Activated CD4-positive, alpha-beta T cell treated with anti-CD3 and anti-CD28 coated beads, Interleukin-2, amount 10 ng/mL, durations not matched to agents 7 days and 5 days (primary cell): Measurements from ENCODE around the gene SLC25A25. TPM values are rescaled to one million over a fixed set of nuclear protein-coding genes. Genes with fewer than 3 reads are reported as not detected.

Experiments
- CTCF ChIA-PET: fragments of 350-600 bp; sonication (Branson Sonifier 250); formaldehyde crosslinking; loops from one replicate; lab custom pipeline; 2021; ENCODE audit warnings: antibody characterized with exemption; lab: Charles Lee
- POLR2A ChIA-PET: fragments of 350-600 bp; sonication (Branson Sonifier 250); formaldehyde crosslinking; loops from one replicate; lab custom pipeline; 2021; ENCODE audit warnings: antibody characterized with exemption; lab: Charles Lee
- DNase-seq: peaks from one replicate; pipeline ENCODE4 v3.0.0-alpha.2; 2020
- H3K27ac Mint-ChIP-seq: one replicate; pipeline ENCODE4 v1.8.0; 2021; ENCODE audit warnings: mild to moderate bottlenecking, moderate library complexity, mixed read lengths
- H3K27me3 Mint-ChIP-seq: one replicate; pipeline ENCODE4 v1.8.0; 2021; ENCODE audit warnings: mixed read lengths
- H3K36me3 Mint-ChIP-seq: one replicate; pipeline ENCODE4 v1.8.0; 2021; ENCODE audit warnings: low read depth, mixed read lengths
- H3K4me1 Mint-ChIP-seq: one replicate; pipeline ENCODE4 v1.8.0; 2021; ENCODE audit warnings: mixed read lengths
- H3K4me3 Mint-ChIP-seq: one replicate; pipeline ENCODE4 v1.8.0; 2021; ENCODE audit warnings: mild to moderate bottlenecking, moderate library complexity, mixed read lengths
- H3K9me3 Mint-ChIP-seq: one replicate; pipeline ENCODE4 v1.8.0; 2021; ENCODE audit warnings: mixed read lengths
- total RNA-seq, 2 experiments: library from RNA; stranded (reverse); gene quantifications; one replicate each; pipeline ENCODE4 v1.2.3, GENCODE V29; 2021

SLC25A25 gene
- total RNA-seq, 2 experiments from 2014 or later = 14.6 to 18.4 TPM

DNA sequence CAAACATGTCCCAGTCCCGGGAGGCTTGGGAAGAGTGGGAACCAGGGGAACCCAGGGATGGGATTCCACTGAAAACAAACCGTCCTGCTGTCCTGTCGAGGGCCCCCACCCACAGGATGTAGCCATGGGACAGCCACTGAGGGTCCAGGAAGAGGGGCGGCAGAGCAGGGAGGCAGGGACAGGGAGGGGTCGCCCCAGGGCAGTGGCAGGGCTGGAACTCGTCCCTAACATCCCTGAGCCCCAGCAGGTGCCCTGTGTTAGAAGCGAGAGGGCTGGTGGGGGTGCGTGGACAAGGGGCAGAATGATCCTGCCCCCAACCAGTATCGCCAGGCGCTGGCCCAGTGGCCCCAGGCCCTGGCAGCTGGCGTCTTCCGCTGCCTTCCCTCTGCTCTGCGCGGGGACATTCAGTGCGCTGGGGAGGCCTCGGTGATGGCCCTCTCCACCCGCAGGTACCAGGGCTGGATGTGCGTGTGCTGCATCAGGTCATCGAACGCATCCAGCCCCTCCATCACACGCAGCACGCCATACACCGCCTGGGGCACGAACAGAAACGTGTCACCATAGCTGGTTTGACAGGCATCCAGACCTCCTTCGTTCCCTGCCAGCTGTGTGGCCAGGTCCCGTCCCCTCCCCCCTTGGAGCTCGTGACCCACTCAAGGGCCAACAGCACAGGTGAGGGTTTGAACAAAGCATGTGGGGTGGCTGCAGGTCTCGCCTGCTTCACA, 52.9 kb downstream of the SLC25A25 start:
- Mint-ChIP-seq H3K27me3 (no peaks in the 10 kb centered on the region), H3K9me3 (no peaks in the 10 kb centered on the region), H3K4me3 (no peak overlapping the region), H3K36me3 (peaks cover 3% of the 10 kb centered on the region), H3K4me1 (peaks cover 26% of the 10 kb centered on the region), H3K27ac (no peak overlapping the region)
- ChIA-PET CTCF (interaction anchor here (0.7 kb wide), 1 partner anchor 1894 kb away, joined by 3 read pairs; no protein-coding TSS in a partner anchor), POLR2A (no interaction called here)
- no peak for DNase-seq

DNA sequence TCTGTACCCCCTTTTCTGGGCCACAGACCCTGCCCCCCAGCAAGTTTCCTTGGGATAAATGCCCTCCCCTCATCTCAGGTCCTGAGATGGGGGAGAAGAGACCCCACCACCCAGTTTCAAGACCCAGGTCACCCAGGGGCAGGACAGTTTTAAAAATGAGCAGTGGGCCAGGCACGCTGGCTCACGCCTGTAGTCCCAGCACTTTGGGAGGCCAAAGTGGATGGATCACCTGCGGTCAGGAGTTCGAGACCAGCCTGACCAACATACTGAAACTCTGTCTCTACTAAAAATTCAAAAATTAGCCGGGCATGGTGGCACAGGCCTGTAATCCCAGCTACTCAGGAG, 53.4 kb downstream of the SLC25A25 start:
- Mint-ChIP-seq H3K27me3 (no peaks in the 10 kb centered on the region), H3K4me3 (no peak overlapping the region), H3K27ac (no peak overlapping the region), H3K9me3 (no peaks in the 10 kb centered on the region), H3K36me3 (peaks cover 3% of the 10 kb centered on the region), H3K4me1 (peaks cover 31% of the 10 kb centered on the region)
- DNase-seq = no peak
- CTCF ChIA-PET = no interaction called here
- POLR2A ChIA-PET = no interaction called here

DNA sequence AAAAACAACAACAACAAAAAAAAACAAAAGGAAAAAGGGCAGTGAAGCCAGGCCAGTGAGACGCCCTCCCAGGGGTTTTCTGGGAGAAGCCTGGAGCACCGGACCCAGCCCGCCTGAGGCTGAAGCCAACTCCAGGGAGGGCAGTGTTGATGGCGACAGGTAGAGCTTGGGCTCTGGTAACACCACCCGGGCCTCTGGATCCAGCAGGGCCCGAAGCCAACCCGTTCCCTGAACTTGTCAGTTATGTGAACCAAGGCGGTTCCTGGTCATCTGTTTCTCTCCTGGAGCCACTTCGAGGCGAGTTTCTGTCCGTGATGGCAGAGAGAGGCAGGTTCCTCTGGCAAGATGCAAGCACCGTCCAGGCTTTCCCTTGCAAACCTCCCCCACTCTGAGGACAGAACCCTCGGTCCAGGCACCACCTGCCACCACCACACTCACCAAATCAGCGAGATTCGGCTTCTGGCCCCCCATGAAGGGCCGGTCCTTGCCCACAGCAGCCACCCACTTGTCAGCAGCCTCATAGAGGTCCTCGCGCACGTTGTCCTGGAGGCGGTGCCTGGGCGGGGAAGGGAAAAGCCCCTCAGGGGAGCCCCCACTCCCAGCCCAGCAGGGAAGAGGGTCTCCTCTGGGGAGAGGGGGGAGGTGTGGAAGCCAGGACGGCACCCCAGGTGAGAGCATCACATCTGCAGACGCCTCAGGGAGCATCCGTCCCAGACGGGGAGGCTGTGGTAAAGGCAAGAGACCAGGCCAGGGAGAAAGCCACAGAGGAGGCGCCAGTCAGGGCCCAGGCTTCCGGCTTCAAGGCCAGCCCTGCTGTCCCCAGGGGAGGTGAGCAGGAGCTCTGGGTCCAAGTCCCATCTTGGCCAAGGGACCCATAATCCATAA, 54.1 kb downstream of the SLC25A25 start:
- no peaks in the 10 kb centered on the region for H3K27me3 Mint-ChIP-seq
- no peak overlapping the region for H3K4me3 Mint-ChIP-seq
- CTCF ChIA-PET = no interaction called here
- POLR2A ChIA-PET = no interaction called here
- no peak for DNase-seq
- no peak overlapping the region for H3K27ac Mint-ChIP-seq
- H3K4me1 Mint-ChIP-seq = peaks cover 33% of the 10 kb centered on the region
- peaks cover 3% of the 10 kb centered on the region for H3K36me3 Mint-ChIP-seq
- no peaks in the 10 kb centered on the region for H3K9me3 Mint-ChIP-seq

DNA sequence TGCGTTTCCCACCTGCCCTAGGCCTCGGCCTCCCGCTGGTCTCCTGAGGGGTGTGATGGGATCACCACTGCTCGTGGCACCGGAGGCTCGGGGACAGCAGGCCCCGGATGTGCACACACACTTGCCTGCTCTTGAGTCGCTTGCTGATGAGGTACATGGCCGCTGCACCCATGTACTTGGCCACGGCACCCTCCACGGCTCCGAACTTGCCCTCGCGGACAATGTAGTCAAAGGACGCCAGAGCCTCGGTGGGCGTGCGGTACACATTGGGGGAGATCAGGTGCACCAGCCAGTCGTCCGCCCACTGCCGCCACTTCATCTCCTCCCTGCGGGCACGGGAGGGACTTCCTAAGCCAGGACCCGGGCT, 54.8 kb downstream of the SLC25A25 start:
- H3K9me3 Mint-ChIP-seq = no peaks in the 10 kb centered on the region
- ChIA-PET POLR2A (no interaction called here), CTCF (no interaction called here)
- H3K27me3 Mint-ChIP-seq = no peaks in the 10 kb centered on the region
- no peak overlapping the region for H3K4me3 Mint-ChIP-seq
- no peak overlapping the region for H3K27ac Mint-ChIP-seq
- peaks cover 28% of the 10 kb centered on the region for H3K4me1 Mint-ChIP-seq
- H3K36me3 Mint-ChIP-seq = peaks cover 3% of the 10 kb centered on the region
- no peak for DNase-seq

DNA sequence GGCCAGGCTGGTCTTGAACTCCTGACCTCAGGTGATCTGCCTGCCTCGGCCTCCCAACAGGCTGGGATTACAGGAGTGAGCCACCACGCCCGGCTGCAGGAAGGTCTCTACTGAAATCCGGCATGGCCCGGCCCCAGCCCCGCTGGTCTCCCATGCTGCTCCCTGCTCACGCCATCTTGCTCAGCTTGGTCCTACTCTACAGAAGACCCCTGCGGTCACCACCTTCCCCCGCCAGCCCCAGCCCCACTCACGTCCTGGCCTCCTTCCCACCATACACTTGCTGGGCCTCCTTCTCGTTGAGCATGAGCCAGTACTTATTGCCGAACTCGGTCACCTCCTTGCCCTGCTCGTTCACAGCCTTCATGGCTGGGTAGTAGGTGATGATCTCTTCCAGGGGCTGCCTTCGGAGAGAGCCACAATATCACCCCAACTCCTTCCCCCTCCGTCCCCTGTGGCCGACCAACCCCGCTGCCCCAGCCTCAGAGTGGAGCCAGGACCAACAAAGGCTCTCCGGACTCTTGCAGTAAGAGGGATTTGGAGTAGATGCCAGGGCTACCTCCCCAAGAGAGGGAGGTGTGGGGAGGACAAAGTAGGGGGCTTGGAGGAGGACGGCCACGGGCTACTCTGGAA, 55.5 kb downstream of the SLC25A25 start:
- ChIA-PET CTCF (interaction anchor here (0.7 kb wide), 1 partner anchor 23 kb away, joined by 3 read pairs; no protein-coding TSS in a partner anchor), POLR2A (no interaction called here)
- Mint-ChIP-seq H3K4me3 (no peak overlapping the region), H3K4me1 (peaks cover 27% of the 10 kb centered on the region), H3K9me3 (no peaks in the 10 kb centered on the region), H3K36me3 (peaks cover 6% of the 10 kb centered on the region), H3K27me3 (no peaks in the 10 kb centered on the region), H3K27ac (no peak overlapping the region)
- DNase-seq = no peak

DNA sequence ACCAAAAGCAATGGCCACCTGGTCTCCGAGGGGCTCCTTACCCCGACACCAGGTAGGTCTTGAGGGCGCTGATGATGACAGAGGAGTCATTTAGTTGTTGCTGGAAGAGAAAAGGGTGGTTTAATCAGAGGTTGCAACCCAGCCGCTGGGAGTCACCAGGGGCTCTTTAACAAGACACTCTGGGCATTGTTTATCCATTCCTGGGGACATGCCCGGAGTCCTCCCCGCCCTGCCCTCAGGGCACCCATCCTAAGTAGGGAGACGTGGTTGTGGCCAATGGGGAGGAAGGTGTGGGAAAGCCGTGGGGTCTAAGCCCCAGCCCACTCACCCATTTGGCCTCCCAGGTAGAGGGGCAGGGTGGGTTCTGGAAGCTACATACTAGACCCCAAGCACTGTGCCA, 56.4 kb downstream of the SLC25A25 start:
- Mint-ChIP-seq H3K4me3 (peak overlapping the region; percentile 34), H3K27me3 (no peaks in the 10 kb centered on the region), H3K36me3 (peaks cover 6% of the 10 kb centered on the region), H3K4me1 (peaks cover 33% of the 10 kb centered on the region), H3K27ac (no peak overlapping the region), H3K9me3 (no peaks in the 10 kb centered on the region)
- DNase-seq = no peak
- CTCF ChIA-PET = interaction anchor here (0.7 to 2.2 kb wide), 6 partner anchors 17 to 207 kb away, joined by 3 to 6 read pairs (median 3); partner anchors contain the start of gene ST6GALNAC4
- POLR2A ChIA-PET = no interaction called here

DNA sequence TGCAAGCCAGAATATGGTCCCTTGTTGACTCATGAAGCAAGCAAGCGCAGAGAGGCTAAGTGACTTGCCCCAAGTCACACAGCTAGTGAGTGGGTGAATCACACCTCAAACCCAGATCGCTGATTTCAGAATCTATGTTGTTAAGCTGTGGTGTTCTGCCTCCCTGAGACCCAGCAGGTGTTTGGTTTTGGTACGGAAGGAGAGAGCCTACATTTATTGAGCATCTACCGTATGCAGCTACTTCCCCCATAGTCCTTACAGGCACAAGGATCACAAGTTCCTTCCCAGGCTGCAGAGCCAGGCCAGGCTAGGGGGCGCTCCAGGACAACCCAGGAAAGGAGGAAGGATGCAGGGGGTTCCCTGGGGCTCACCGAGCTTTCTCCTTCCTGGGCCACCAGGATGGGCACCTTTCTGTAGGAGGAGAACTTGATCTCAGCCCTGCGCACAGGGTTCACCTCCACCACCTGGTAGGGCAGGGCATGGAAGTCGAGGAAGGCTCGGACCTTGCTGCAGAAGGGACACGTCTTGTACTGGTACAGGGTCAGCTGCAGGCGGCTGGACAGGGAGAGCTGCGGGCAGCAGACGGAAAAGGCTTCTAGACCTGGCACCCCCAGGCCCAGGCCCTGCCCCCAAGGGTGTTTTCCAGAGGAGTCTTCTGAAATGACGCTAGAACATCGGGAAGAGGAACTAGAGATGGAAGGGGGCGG, 57.0 kb downstream of the SLC25A25 start:
- Mint-ChIP-seq H3K4me1 (peaks cover 37% of the 10 kb centered on the region), H3K27me3 (no peaks in the 10 kb centered on the region), H3K27ac (peak overlapping the region; percentile 13), H3K4me3 (peak overlapping the region; percentile 34), H3K36me3 (peaks cover 6% of the 10 kb centered on the region), H3K9me3 (no peaks in the 10 kb centered on the region)
- ChIA-PET POLR2A (no interaction called here), CTCF (interaction anchor here (0.7 to 5.4 kb wide), 8 partner anchors 8 to 208 kb away, joined by 3 to 39 read pairs (median 4); partner anchors contain the start of gene ST6GALNAC4)
- DNase-seq = peak; percentile 53

DNA sequence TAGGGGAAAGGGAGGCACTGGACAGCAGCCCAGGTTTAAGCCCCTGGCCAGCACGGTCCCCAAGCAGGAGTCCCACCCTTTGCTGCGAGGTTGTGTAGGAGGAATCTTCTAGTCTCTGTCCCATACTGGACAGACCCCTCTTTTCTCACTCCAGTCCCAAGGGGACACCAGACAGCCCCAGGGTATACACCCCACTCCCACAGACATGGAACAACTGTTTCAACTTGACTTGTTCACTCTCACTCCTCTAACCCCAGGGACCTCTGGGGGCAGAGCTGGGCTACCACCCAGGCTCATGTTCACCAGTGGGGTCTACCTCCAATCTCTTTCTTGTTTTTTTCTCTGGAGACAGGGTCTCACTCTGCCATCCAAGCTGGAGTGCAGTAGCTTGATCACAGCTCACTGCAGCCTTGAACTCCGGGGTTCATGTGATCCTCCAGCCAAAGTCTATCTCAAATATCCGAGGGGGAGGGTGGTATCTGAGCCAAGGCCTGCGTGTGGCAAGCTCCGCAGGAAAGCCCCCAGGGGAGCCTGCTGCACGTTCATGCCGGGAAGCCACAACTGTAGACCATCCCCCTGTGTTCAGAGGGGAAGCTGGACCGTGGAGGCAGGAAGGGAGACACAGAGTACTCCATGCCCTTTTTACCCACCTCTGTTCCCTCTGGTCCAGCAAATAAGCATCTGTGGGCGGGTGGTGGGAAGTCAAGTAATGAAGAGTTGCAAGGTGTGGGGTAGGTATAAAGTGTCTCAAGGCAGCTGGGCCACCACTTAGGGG, 57.7 kb downstream of the SLC25A25 start:
- H3K27me3 Mint-ChIP-seq = no peaks in the 10 kb centered on the region
- POLR2A ChIA-PET = no interaction called here

DNA sequence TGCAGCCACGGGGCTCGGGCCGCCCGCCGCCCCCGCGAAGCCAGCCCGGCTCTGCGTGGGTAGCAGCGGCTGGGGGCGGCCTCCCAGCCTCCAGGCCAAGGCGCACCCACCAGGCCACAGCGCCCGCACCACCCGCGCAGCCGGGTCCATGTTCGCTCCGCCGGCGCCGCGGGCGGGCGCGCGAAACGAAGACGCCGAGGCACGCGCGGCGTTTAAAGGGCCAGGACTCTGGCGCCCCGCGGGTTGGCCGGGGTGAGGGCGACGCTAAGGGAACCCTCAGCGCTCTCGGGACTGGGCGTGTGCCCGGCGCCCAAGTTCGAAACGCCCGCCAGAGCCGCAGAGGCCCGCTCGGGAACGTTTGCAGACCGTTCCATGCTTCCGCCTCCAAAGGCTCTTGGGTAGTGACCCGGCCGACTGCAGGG, 59.5 kb downstream of the SLC25A25 start, which contains the start of gene PTGES2:
TSS of gene PTGES2 (minus strand) at position 162 of the 422 bp plus-strand sequence. CDS start at position 150, 12 bp downstream.
- Mint-ChIP-seq H3K36me3 (peaks cover 6% of the 10 kb centered on the region), H3K4me3 (peak within 1 kb of the TSS; percentile 97), H3K27me3 (peaks cover 11% of the 10 kb centered on the region), H3K9me3 (no peaks in the 10 kb centered on the region), H3K27ac (peak within 1 kb of the TSS; percentile 99), H3K4me1 (peaks cover 39% of the 10 kb centered on the region)
- POLR2A ChIA-PET = no interaction called here
- peak; percentile 81 for DNase-seq
- CTCF ChIA-PET = interaction anchor here (1.3 to 5.4 kb wide), 3 partner anchors 10 to 125 kb away, joined by 3 to 39 read pairs (median 3); partner anchors contain the start of gene CIZ1

More for the DNA sequence above, 57.7 kb downstream of the SLC25A25 start:
- DNase-seq = no peak
- Mint-ChIP-seq H3K9me3 (no peaks in the 10 kb centered on the region), H3K27ac (peak overlapping the region; percentile 43), H3K36me3 (peaks cover 6% of the 10 kb centered on the region), H3K4me3 (peak overlapping the region; percentile 82), H3K4me1 (peaks cover 37% of the 10 kb centered on the region)
- CTCF ChIA-PET = interaction anchor here (0.8 to 5.4 kb wide), 8 partner anchors 9 to 127 kb away, joined by 3 to 39 read pairs (median 4); partner anchors contain the start of gene BBLN

DNA sequence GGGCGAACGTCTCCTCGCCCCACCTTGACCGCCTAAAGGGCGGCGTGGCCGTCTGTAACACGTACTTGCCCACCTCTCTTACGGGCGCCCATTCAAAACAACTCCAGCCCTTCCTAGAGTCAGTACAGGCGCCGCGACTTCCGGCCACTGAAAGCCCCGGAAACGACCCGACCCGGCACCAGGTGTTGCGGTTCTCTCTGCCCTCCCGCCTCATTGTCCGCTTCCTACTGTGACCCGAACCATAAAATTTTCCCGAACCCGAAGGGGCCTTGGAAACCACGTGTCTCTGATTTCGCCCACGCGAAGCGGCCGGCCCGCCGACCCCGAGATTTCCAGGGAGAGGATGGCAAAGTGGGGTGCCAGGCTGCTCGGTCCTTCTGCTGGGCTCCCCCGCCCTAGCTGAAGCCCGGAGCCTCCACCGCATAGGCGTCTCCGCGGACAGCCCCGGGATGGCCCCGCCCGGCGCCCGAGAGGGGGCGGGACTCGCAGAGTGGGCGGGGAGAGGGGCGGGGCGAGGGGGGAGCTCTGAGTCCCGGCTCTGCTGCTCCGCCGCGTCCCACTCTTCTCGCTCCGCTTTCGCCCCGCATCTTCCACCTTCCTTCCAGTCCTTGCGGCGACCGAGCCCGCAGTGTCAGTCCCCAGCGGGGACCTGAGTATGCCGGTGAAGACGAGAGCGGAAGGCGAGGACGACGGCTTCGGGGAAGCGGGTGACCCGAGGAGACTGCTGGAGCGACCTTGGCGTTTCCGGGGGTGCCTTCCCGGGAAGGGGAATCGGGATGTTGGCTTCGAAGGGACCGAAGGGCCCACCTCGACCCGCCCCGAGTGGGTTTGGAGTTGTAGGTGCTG, 60.2 kb downstream of the SLC25A25 start:
- H3K27me3 Mint-ChIP-seq = peaks cover 18% of the 10 kb centered on the region
- H3K9me3 Mint-ChIP-seq = no peaks in the 10 kb centered on the region
- ChIA-PET POLR2A (interaction anchor here (0.6 kb wide), 1 partner anchor 350 kb away, joined by 4 read pairs; the partner anchor contains the start of gene SH2D3C), CTCF (interaction anchor here (0.6 to 5.4 kb wide), 5 partner anchors 9 to 211 kb away, joined by 3 to 39 read pairs (median 3); partner anchors contain the start of genes BBLN and CIZ1)
- H3K4me1 Mint-ChIP-seq = peaks cover 39% of the 10 kb centered on the region
- H3K36me3 Mint-ChIP-seq = peaks cover 6% of the 10 kb centered on the region
- peak; percentile 87 for DNase-seq
- peak overlapping the region; percentile 99 for H3K27ac Mint-ChIP-seq
- peak overlapping the region; percentile 97 for H3K4me3 Mint-ChIP-seq
